GM21619 (cell line): Measurements from ENCODE around the gene AQP12A.

Experiments
- ATAC-seq: cut with Tn5 transposase; IDR thresholded peaks from one replicate; pipeline ENCODE4 v1.9.1; 2021; ENCODE audit not compliant: unreplicated experiment

AQP12A gene

DNA sequence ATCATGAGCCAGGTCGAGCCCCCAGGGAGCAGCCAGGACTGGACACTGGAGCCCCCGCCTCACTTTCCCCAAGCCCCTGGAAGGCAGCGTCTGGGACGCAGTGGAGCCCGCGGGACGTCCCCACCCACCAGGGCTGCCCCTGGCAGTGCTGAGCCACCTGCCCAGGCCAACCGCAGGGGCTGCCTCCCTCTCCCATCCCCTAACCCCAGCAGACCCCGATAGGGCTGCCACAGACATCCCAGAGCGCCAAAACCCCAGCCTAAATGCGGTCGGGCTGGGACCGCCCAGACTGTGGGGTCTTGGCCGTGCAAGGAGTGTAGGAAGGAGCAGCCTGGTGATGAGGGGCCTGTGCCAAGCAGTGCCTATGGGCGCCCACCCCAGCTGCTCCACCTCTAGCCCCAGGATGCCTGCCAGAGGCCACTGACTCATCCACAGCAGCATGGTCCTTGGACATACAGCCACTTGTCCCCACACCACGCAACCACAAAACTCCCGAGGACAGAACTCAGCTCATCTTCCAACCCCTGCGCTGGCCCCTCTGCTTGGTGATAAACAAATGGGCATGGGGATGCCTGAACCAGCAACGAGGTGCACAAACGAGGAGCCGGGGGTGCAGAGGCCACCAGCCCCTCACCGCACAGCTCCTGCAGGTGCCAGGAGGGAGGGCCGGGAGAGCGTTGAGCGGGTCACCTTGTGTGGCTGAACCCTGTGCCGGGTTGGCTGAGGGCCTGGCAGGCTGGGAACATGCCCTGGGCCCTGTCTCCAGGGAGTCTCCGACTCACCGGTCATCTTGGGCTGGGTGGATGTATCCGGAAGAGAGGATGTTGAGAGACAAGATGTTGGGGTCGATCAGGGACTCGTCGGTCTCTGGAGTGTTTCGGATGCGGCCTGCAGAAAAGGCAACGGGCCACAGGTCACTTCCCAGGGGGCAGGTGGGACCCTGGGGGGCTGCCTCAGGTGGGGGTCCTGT lies 44.9 kb downstream of the AQP12A start:
- no peak for ATAC-seq

DNA sequence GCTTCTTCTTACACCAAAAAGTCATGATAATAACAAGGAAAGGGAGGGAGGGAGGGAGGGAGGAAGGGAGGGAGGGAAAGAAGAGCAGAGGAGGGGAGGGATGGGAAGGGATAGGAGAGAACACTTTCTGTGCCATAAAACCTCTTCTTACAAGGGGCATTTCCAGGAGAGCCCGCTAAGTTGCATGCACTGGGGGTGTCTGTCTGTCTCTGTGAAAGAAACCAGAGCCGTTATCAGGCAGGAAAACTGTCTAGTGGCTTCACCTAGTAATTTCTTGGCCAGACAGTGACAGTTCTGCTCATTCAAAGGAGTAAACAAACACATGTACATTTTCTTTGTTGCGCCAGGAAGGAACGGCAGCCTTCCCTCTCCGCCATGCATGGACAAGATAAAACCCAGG lies 45.8 kb downstream of the AQP12A start:
- ATAC-seq = no peak

DNA sequence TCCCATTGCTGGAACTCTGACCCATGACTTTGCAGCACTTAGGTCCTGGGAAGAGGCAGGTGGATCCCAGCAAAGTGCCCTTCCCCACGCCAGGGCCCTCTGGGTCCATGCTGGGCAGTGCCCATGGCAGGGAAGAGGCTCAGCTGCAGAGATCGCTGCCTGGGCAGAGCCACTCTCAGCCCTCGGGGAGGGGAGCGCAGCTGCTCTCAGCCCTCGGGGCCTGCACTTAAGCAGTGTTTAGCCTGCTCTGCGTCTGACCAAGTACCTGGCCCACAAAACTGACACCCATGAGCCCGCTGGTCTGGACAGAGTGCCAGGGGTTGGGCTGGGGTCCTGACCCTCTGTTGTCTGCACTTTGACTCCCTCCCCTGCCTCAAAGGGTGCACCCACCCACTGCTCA lies 46.3 kb downstream of the AQP12A start:
- ATAC-seq = no peak

DNA sequence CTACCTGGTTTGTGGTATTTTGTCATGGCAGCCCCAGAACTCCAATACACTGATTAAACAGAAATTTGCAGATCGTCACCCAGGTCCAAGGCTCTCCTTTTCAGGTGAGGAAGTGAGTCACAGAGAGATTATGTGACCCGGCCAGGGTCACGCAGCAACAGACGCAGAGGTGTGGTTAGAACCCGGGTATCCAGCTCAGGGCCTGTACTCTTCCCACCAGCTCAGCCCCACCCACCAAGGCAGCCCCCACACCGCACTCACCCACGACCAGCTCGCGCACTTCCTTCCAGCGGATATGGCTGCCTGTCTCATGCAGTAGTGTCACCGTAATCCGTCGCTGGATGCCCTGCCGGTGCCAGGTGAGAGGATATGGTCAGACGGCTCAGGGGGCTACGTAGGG lies 48.1 kb downstream of the AQP12A start:
- ATAC-seq = no peak

DNA sequence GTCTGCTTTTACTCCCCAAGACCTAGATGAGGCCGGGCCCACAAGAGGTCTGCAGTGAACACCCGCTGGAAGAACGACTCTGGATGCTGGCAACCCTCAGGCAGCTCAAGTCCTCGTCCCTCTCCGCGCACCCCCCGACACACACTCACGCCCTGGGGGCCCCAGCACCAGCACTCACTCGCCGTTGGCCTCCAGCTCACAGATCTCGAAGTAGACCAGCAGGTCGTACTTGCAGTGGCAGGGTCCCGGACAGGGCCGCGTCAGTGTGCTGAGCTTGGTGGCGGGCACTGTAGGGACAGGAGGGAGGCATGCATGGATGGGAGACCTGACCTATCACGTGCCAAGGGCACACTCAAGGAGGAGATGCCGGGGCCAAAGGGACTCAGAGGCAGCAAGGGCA lies 49.4 kb downstream of the AQP12A start:
- no peak for ATAC-seq

DNA sequence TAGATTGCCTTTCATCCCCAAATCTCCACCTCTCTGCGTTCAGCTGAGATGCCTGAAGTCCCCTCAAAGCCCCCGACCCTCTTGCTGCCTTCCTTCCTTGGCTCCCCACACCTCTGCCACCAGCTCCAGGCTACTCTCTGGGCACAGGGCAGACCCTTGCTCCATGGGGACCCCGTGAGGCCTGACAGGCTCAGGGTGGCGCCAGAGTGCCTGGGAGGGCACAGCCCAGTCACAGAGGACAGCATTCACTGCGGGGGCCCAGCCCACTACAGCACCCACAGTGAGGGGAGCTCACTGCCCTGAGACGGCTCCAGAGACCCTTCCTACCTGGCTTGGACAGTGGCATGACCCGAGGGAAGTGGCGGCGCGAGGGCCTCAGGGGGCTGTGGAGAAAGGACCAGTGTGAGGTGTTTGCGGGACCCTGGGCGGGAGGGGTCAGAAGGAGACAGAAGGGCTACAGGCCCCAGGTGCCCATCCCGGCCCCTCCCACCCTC lies 51.0 kb downstream of the AQP12A start:
- no peak for ATAC-seq

DNA sequence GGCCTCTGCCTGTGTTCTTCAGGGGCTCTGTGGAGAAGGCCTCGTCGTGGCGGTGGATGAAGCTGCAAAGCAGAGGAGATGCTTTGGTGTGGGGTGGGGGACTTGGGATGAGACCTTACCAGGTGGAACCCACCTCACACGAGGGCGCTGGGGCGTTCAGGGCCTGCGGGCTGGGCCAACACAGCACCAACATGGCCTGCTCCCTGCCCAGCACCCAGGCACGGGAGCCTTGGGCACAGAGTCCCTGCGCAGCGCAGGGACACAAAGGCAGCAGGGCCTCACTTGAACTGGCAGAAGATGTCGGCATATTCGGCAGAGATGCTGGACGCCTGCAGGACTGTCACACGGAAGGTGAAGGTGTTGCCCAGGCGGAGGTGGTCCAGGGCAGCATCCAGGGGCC lies 53.8 kb downstream of the AQP12A start:
- no peak for ATAC-seq

DNA sequence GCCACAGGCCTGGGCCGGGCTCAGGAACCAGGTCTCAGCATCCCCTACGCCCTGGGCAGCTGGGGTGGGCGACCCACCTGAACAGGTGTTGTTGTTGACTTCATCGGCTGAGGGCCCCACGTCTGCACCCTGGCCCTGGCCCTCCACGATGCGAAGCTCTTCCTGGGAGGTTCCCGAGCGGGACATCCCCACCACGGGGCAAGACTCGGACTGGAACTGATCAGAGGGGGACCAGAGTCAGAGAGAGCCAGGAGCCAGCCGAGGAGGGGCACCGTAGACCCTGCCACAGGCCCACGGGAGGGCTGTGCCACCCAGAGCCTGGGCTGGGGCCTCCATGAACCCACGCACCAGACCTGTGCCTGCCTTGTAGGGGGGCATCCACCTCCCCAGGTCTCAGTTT lies 54.3 kb downstream of the AQP12A start:
- no peak for ATAC-seq

DNA sequence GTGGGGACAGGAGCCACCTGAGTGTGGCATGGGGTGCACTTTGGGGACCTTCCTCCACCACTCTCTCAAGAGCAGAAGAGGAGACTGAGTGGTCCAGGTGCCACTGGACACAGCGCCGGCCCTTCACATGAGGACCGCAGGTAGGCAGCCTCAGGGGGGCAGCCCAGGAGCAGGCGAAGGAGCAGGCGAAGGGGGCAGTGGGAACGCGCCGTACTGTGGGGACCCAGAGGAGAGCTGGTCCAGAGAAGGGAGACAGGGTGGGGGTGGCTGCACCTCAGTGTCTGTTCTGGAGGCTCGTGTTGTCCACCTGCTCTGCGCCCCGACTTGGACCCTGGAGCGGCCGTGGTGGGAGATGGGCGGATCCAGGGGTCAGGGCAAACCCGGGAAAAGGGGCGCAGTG lies 55.0 kb downstream of the AQP12A start:
- ATAC-seq = no peak

DNA sequence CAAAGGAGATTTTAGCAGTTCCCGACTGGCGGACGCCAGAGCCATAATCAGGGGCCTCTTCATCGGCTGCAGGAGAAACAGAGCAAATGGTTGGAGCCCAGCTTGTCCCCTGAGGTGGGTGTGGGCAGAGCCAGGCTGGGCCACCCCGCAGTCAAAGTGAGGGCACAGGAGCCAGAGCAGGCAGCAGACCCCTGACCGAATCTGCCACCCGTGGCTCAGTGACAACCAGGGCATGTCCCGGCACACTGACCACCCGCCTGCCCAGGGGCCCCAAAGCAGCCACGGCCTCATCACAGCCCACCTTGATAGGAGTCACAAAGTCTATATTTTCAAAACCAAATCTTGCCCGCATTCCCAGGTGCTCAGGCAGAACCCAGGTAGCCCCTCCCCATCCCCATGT lies 55.6 kb downstream of the AQP12A start:
- no peak for ATAC-seq
